ENCODE measurements around the gene NSMCE4A. TPM values are rescaled to one million over a fixed set of nuclear protein-coding genes. Genes with fewer than 3 reads are reported as not detected.

NSMCE4A gene
- total and polyA plus RNA-seq, 2 of the 4 experiments (the other 2 are of a cell fraction), result 13.4 to 33.2 TPM

DNA sequence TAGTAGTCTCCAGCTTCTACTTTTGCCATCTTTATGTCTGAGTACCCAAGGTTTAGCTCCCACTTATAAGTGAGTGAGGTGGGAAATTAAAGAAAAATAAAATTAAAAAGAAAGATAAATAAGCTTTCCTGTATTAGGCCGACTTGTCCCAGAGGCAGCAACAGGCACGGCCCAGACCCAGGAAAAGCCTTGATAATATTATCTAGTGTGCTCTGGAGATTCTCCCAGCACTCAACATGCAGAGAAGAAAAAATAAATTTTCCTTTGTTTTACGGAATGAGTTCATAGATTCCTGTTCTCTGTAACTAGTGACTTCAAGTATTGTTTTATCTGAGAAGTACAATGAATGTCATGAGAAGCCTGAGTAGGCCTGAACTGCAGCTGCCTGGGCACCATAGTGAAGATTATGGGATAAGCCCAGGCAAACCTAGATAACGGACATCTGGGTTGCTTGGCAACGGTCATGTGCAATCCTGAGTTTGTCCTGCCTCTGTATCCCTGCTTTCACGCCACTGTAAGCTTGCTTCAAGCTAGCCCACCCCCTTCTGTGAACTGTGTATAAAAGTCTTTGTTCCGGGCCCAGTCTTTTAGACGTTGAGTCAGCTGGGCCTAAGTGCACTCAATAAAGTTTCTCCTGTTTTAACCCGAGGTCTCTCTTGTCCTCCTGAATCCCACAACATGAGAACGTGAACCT lies 53.6 kb downstream of the NSMCE4A start:
- TF ChIP-seq POLR2A (IDR thresholded peaks at IDR 0.05; ENCODE audit: low read depth, low read length), result no peak
- TF ChIP-seq, protein P1, sequence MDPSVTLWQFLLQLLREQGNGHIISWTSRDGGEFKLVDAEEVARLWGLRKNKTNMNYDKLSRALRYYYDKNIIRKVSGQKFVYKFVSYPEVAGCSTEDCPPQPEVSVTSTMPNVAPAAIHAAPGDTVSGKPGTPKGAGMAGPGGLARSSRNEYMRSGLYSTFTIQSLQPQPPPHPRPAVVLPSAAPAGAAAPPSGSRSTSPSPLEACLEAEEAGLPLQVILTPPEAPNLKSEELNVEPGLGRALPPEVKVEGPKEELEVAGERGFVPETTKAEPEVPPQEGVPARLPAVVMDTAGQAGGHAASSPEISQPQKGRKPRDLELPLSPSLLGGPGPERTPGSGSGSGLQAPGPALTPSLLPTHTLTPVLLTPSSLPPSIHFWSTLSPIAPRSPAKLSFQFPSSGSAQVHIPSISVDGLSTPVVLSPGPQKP (IDR thresholded peaks at IDR 0.05; ENCODE audit: borderline replicate concordance, low read depth, low read length), result no peak
- no peak for TF ChIP-seq RAD21 (IDR thresholded peaks at IDR 0.05; ENCODE audit: low read length)
- TF ChIP-seq RFX5 (IDR thresholded peaks at IDR 0.05; ENCODE audit: low read depth, low read length), result no peak
- no peak for TF ChIP-seq RCOR1 (IDR thresholded peaks at IDR 0.05; ENCODE audit: insufficient replicate concordance, low read length)
- no peak for TF ChIP-seq MXI1 (IDR thresholded peaks at IDR 0.05; ENCODE audit: borderline replicate concordance, low read depth, low read length)
- no peak for TF ChIP-seq MAZ (IDR thresholded peaks at IDR 0.05; ENCODE audit: borderline replicate concordance, low read depth, low read length)
- TF ChIP-seq, protein P2, sequence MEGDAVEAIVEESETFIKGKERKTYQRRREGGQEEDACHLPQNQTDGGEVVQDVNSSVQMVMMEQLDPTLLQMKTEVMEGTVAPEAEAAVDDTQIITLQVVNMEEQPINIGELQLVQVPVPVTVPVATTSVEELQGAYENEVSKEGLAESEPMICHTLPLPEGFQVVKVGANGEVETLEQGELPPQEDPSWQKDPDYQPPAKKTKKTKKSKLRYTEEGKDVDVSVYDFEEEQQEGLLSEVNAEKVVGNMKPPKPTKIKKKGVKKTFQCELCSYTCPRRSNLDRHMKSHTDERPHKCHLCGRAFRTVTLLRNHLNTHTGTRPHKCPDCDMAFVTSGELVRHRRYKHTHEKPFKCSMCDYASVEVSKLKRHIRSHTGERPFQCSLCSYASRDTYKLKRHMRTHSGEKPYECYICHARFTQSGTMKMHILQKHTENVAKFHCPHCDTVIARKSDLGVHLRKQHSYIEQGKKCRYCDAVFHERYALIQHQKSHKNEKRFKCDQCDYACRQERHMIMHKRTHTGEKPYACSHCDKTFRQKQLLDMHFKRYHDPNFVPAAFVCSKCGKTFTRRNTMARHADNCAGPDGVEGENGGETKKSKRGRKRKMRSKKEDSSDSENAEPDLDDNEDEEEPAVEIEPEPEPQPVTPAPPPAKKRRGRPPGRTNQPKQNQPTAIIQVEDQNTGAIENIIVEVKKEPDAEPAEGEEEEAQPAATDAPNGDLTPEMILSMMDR (conservative IDR thresholded peaks at IDR 0.05; ENCODE audit: low read depth, low read length), result no peak
- TF ChIP-seq CEBPB (IDR thresholded peaks at IDR 0.05; ENCODE audit: low read depth, low read length), result no peak
- TF ChIP-seq, protein P3, sequence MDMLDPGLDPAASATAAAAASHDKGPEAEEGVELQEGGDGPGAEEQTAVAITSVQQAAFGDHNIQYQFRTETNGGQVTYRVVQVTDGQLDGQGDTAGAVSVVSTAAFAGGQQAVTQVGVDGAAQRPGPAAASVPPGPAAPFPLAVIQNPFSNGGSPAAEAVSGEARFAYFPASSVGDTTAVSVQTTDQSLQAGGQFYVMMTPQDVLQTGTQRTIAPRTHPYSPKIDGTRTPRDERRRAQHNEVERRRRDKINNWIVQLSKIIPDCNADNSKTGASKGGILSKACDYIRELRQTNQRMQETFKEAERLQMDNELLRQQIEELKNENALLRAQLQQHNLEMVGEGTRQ (IDR thresholded peaks at IDR 0.05; ENCODE audit: low read depth, low read length), result no peak
- TF ChIP-seq CHD1 (IDR thresholded peaks at IDR 0.05; ENCODE audit: low read depth, low read length), result no peak
- TF ChIP-seq NFE2L2 (IDR thresholded peaks at IDR 0.05; ENCODE audit: low read depth, low read length), result no peak
- no peak for TF ChIP-seq SMC3 (IDR thresholded peaks at IDR 0.05; ENCODE audit: low read depth, low read length)
- no peak for TF ChIP-seq MAFK (IDR thresholded peaks at IDR 0.05; ENCODE audit: low read depth, low read length)
- no peak for TF ChIP-seq BHLHE40 (IDR thresholded peaks at IDR 0.05; ENCODE audit: low read depth, low read length)
- TF ChIP-seq FOS (IDR thresholded peaks at IDR 0.05; ENCODE audit: low read depth, low read length), result no peak
- Histone ChIP-seq H4K8ac (ENCODE audit: low read depth in 2 of 2, low read length in 2 of 2) (no peak overlapping the region), H2AK5ac (ENCODE audit: low read depth, low read length) (no peak overlapping the region), H3K23ac (ENCODE audit: low read depth, low read length) (no peak overlapping the region), H2AFZ (replicated peaks; ENCODE audit: low read length, poor library complexity) (no peak overlapping the region), H2BK120ac (ENCODE audit: low read depth, low read length) (no peak overlapping the region), H3K9me1 (ENCODE audit: insufficient read depth, low read length) (peaks cover 6% of the 10 kb centered on the region; the same call in 1 of the 2 replicates), H3K9me3 (ENCODE audit: control insufficient read depth, insufficient read depth, low read length) (no peaks in the 10 kb centered on the region), H3K79me1 (ENCODE audit: low read depth in 1 of 2, low read length in 2 of 2) (peaks cover 19 to 26% of the 10 kb centered on the region in 2 experiments), H3K27me3 (ENCODE audit: control insufficient read depth, insufficient read depth, low read length) (no peaks in the 10 kb centered on the region), H3K56ac (ENCODE audit: extremely low read depth, insufficient read depth, low read length) (no peak overlapping the region), H3K4ac (ENCODE audit: low read depth, low read length) (no peak overlapping the region), H2BK15ac (ENCODE audit: low read depth, low read length) (no peak overlapping the region), H4K91ac (ENCODE audit: insufficient read depth, low read depth, low read length) (no peak overlapping the region), H3K4me2 (ENCODE audit: low read depth, low read length) (no peak overlapping the region), H3K9ac (ENCODE audit: low read depth, low read length) (no peak overlapping the region), H3K18ac (ENCODE audit: low read depth, low read length) (no peak overlapping the region), H2BK5ac (ENCODE audit: low read depth, low read length, poor library complexity, severe bottlenecking) (no peak overlapping the region), H2AK9ac (replicated peaks; ENCODE audit: low read depth, low read length, poor library complexity) (no peak overlapping the region), H4K20me1 (ENCODE audit: insufficient read depth, low read length) (no peaks in the 10 kb centered on the region), H3K4me1 (ENCODE audit: control insufficient read depth, insufficient read depth, low read length) (no peaks in the 10 kb centered on the region), H3K4me3 (ENCODE audit: insufficient read depth, low read depth, low read length) (no peak overlapping the region), H3K36me3 (ENCODE audit: control insufficient read depth, insufficient read depth, low read length) (peaks cover 8% of the 10 kb centered on the region), H3K27ac (ENCODE audit: insufficient read depth, low read length) (no peak overlapping the region), H3K14ac (replicated peaks; ENCODE audit: low read depth, low read length) (no peak overlapping the region), H4K5ac (ENCODE audit: low read depth, low read length) (no peak overlapping the region), H2BK20ac (ENCODE audit: low read depth, low read length) (no peak overlapping the region)
- DNase-seq, result no peak
- POLR2A ChIA-PET (ENCODE audit: unreplicated experiment), result no interaction called here
- intact Hi-C loops (cut with micrococcal nuclease) (loop anchor here (10.0 kb wide), 1 partner anchor 343 kb away; no protein-coding TSS in a partner anchor), dilution Hi-C loops (cut with HindIII; ENCODE audit: low sequenced_read_pairs, unreplicated experiment) (no loop called here), in situ Hi-C loops (cut with MboI; ENCODE audit: low sequenced_read_pairs) (no loop called here)
- CTCF ChIA-PET, result no interaction called here
- BruUV-seq (replicated peaks), result no TSS peak
- ATAC-seq (ENCODE audit: low read depth), result no peak
- no CpG with 5 or more reads among the region's 10 CpGs for WGBS, 2 experiments (ENCODE audit: extremely low coverage in 2 of 2, insufficient read length in 1 of 2)

Data from IMR-90 (cell line).